SIG-M5 treated with dmso at 0.1 percent for 504 hours (cell line): ENCODE results near the gene LYPD1.
"Not testable (repeated sequence)": the region's sequence is repeated elsewhere in the genome, so short reads cannot be mapped to it uniquely, and the experiment has no call there.

Source experiments
- DNase-seq: peaks from one replicate; lab custom pipeline; 2025; ENCODE audit not compliant: unreplicated experiment; lab: John Stamatoyannopoulos, UW

The LYPD1 gene, protein sequence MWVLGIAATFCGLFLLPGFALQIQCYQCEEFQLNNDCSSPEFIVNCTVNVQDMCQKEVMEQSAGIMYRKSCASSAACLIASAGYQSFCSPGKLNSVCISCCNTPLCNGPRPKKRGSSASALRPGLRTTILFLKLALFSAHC

DNA sequence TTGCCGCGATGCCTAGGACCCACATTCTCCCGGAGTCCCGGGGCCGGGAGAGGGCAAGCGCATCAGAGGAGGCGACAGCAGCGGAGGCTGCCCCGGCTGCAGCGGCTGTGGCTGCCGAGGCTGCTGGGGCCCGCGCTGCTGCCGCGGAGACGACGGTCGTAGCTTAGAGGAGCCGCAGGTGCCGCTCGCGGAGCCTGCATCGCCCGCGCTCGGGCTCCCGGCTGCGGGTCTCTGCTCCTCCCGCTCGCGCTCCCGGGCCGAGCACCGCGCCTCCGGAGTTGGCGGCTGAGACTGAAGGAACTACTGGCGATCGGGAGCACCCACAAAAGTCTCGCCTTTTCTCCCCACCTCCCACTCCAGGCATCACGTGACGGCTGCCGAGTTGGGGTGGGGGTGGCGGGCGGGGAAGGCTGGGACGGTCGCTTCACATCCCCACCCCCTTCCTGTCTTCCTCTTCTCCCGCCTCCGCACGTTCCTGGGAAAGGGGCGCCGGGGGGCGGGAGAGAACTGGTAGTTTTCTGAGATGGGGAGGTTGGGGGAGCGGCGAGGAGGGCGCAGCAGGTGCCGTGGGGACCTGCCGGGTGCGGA lies at the start of gene LYPD1:
Gene LYPD1, minus strand, starts transcription at position 298 of the 588 bp plus-strand sequence. Its CDS starts 273 bp downstream, at position 25.
- DNase-seq, result no peak

DNA sequence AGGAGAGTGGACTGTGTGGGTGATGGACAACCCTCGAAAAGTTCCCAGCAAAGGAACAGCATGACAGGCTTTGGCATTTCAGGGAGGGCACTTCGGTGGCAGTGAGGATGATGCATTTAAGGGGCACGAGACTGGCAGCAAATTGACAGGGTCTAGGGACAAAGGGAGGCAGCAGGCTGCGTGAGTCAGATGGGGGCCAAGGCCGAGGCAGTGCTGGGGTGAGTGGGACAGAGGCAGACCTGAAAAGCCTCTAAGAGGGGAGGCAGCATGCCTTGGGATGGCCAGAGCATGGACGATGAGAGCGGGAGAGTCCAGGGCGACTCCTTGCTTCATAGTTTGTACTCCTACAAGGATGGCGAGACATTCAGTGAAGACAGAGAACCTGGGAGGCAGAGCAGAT lies 49.5 kb upstream of the LYPD1 start:
- no peak for DNase-seq

- DNase-seq, result no peak
Observed at GRCh38 chr2:132716954-132717353, 46.9 kb upstream of the LYPD1 start.

DNA sequence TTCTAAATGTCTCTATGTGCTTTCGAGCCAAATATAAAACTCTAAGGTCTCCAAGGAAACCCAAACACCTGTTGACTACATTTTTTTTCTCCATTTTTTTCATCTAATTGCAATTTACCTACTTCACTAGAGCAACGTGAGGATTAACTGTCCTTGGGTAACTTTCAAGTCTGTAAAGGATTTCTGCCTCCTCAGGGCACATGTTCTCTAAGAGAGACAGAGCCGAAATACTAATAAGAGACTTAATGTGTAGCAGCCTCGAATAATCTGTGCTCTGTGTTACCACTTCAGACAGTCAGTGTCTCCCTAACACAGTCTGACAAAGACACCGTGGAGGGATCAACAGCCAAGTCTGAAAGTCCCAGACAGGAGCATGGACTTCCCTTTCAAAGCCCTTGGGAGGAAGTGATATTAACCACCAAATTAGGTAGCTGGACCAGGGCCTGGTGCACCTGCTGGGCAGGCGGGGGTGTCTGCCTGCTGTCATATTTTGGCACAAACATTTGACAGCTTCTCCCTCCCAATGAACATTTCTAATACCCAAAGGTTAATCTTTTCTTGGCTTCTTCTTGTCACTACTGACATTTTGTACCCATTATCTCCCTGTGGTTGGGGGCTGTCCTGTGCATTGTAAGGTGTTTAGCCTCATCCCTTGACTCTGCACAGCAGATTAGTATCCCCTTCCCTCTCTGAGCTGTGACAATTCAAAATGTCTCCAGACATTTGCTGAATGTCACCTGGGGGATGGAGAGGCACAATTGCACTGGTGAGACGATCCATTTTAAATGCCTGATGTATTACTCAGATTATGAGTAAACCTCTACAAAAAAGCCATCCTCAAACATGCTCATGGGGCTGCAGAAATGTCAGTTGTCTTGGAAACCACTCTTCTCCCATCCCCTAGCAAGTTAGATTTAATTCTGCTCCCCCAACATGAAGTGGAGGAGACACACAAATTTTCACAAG lies 45.7 kb upstream of the LYPD1 start:
- no peak for DNase-seq

DNA sequence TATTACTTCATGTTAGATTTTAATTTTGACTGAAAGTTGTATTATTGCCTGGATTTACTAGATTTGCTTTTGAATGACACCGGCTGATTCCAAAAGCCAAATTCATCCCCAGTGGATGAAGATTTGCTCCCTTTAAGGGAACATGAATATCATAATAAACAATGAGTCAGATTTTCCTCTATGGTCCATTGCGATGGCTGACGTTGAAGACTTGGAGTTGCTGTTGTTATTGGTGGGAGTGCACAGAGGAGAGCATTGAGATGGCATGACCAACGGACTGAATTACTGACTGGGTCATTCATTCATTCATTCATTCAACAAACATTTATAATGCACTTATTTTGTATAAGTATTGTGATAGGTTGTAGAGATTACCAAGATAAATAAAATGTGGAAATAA lies 33.4 kb upstream of the LYPD1 start:
- DNase-seq, result no peak

DNA sequence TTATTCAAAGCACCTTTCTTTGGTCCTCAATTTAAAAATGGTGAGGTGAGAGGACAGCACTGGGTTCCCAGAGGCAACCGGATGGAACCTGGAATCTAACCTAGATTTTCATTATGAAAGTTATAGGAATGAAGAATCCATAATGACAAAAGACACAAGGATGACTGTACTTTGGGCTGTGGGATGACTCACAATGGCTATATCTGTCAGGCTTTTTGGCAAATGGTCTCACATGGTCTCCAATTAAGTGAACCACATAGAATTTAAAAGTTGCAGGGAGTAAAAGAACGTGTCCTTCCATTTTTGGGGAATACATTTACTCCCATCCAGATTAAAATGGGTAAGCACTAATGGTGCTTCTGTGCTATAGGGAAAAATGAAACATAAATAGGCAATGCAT lies 31.8 kb upstream of the LYPD1 start:
- DNase-seq, result no peak

- not testable (repeated sequence) for DNase-seq
Observed at GRCh38 chr2:132699802-132700201, 29.8 kb upstream of the LYPD1 start.

DNA sequence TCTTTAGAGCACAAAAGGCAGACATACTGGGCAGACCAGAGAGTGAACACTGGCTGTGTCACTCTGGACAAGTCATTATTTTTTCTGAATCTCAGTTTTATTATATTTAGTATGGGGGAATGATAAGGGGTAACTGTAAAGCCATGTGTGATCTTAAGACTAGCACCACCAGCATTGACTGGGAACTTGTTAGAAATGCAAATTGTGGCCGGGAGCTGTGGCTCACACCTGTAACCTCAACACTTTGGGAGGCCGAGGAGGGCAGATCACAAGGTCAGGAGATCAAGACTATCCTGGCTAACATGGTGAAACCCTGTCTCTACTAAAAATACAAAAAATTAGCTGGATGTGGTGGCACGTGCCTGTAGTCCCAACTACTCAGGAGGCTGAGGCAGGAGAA lies 28.3 kb upstream of the LYPD1 start:
- not testable (repeated sequence) for DNase-seq

DNA sequence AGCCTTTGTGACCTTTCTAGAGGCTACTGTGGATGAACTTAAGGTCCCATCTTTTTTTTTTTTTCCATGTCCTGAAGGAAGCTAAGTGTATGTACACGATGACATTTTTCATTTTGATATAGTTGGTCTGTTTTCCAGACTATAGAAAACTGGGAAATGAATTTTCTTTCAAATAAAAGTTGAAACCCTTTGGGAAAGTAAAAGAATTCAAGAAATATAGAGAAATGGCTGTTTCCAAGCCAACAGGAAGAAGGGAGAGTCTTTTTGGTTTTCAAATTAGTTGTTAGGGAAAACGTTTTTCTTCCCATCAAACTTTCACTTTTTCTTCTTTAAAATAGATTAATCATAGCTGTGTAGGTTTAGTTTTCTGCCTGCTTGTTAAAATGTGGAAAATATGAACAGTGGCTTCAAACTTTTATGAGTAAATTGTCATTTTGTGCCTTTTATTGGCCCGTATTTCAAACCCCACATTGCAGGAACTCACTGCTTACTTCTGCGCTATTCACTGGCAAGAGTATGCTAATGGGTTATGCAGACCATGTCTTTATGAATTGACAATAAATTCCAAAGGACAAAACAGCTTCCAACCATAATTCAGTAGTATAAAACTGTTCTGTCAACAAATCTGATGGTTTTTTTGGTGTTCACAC lies 27.7 kb upstream of the LYPD1 start:
- DNase-seq, result no peak

DNA sequence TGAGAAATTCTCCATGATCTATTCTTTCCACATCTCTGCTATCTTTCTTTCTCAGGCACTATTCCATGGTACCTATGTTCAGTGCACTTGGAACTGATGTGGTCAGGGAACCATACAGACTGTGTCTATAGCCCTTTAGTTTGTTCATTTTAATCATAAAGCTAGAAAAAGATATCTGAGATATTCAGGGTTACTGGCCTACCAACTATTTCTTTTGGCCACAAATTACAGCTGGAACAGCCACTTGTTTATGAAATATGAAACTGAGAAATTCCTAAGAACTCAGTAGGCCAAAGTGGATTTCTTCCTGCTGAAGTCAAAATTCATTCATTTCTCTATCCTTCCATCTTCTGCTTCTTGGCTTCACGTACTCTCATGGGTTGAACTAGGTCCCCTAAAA lies 22.8 kb upstream of the LYPD1 start:
- DNase-seq, result no peak

DNA sequence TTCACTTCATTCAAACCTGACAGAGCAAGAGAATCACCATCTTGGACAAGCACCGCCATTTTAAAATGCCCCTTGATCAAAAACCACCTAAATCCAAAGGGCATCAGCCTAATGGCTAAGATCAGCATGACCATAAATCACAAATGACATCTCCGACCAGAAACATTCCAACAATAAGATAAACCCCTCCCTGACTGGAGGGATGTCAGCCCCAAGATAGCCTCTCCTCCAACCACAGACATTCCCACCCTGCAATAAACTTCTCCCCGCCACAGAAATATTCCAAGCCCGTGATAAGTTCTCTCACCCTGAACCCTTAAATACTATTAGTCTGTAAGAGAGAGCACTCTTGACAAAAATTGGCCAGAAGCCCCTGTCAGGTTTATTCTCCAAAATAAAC lies 21.6 kb upstream of the LYPD1 start:
- DNase-seq, result no peak

GRCh38 chr2:132690664-132691303 lies 20.8 kb upstream of the LYPD1 start:
- no peak for DNase-seq

- no peak for DNase-seq
Observed at GRCh38 chr2:132681766-132682165, 11.8 kb upstream of the LYPD1 start.

GRCh38 chr2:132680544-132680943 lies 10.5 kb upstream of the LYPD1 start:
- DNase-seq, result no peak

DNA sequence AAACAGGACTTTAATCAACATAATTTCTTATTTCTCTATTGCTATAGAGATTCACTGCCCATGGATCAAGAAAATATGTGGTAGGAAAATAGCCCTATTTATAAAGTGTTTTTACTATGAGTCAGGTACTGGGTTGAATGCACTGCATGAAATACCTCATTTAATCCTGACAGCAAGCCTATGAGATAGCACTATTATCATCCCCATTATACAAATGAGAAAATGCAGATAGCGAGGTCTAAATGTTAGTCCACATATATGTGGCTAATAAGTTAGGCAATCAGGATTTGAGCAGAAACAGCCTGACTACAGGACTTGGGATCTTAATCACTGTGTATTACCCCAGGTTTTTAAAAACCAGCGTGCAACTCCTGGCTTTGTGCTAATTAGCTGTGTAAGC lies 8.5 kb upstream of the LYPD1 start:
- DNase-seq, result no peak

DNA sequence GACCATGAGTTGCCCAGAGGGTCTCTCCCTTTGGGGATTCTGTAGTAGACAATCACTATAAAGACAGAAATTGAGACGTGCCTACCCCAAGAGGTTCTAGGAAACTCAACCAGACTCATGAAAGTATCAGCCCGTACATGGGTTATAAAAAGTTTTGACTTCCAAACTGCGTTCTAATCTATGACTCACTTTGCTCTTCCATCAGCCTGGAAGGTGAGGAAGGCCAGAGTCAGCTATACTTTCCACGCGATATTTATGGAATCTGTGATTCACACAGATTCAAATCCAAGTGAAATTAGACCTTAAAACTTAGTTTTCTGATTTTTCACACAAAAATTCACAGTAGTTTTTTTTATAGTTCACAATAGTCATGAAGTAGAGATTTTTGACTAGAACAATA lies 7.7 kb upstream of the LYPD1 start:
- DNase-seq, result no peak

DNA sequence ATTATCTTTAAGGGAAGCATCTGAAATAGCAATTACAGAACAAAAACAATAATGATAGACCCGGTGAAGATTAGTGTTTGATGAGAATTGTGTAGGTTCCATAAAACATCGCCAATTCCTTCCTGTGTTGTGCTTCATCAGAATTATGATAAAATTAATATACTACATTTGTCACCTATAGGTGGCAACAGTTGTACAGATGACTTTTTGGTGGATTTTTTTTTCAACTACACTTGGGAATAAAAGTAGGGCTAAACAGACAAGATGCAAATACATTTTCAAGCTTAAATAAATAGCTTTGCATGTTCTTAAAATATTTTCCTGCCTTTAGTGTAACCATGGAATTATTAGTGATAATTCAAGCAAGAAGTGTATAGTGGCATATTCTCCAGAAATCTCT lies 7.0 kb upstream of the LYPD1 start:
- no peak for DNase-seq

DNA sequence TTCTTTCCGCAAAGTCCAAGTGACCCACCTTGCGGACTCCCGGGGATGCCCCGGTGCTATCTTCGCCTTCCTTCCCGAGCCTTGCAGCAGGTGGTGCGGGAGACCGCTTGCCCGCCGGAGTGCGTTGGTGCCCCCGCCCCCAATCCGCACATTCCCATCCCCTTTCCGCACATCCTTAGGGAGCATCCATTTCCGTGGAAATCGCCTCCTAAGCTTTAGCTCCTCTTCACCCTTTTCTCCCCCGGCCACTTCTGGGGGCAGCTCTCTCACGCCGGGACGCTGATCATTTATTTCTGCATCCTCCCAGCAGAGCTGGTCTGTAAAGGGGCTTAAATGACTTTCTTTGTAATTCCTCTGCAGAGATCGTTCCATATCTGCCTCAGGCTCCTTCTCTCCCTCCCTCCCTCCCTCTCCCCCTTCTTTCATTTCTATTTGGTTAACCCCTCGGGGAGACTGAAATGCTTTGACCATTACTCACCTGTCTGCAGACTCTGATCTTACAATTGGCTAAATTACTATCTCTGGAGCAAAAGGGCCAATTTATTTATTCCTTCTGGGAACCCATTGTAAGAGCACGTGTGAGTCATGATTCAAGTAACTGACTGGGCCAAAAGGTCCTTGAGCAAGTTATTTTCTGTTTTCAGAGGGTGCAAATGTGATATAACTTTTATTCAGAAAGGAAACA lies 1.3 kb upstream of the LYPD1 start:
- DNase-seq, result no peak

DNA sequence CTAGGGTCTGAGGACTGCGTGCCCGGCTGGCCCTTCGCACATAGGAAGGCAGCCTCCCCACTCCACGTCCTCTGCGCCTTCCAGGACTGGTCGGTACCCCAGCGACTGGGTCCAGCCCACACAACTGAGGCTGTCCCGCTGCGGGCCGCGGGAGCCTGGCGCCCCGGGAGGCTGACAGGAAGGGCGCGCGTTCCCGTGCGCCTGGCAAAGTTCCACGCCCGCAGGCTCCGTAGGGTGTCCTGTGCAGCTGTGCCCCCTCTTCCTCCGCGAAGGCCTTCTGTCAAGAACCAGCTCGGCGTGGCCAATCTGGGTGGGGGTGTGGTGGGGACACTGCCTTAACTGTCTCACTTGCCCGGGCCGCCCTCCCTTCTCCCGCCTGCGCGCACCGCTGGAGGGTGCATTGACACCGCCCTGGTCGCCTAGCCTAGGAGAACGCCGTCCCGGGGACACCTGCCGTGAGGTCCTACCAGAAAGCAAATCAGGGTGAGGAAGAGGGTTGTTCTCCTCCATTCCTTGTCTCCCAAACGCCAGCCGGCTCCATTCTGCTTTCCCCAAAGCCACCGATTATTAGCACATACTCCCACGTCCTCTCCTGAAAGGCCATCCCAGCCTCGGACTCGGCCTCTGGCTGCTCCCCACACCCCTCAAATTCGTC lies 618 bp upstream of the LYPD1 start:
- no peak for DNase-seq
